Activated naive CD4-positive, alpha-beta T cell treated with anti-CD3 and anti-CD28 coated beads, Interleukin-2, amount 50 U/mL, for 16 hours (primary cell): ENCODE results near the gene GMPPB.
"Not testable (repeated sequence)": the region's sequence is repeated elsewhere in the genome, so short reads cannot be mapped to it uniquely, and the experiment has no call there.

Experiments
- DNase-seq: peaks from one replicate; pipeline ENCODE4 v3.0.0-alpha.2; 2020

GMPPB gene

DNA sequence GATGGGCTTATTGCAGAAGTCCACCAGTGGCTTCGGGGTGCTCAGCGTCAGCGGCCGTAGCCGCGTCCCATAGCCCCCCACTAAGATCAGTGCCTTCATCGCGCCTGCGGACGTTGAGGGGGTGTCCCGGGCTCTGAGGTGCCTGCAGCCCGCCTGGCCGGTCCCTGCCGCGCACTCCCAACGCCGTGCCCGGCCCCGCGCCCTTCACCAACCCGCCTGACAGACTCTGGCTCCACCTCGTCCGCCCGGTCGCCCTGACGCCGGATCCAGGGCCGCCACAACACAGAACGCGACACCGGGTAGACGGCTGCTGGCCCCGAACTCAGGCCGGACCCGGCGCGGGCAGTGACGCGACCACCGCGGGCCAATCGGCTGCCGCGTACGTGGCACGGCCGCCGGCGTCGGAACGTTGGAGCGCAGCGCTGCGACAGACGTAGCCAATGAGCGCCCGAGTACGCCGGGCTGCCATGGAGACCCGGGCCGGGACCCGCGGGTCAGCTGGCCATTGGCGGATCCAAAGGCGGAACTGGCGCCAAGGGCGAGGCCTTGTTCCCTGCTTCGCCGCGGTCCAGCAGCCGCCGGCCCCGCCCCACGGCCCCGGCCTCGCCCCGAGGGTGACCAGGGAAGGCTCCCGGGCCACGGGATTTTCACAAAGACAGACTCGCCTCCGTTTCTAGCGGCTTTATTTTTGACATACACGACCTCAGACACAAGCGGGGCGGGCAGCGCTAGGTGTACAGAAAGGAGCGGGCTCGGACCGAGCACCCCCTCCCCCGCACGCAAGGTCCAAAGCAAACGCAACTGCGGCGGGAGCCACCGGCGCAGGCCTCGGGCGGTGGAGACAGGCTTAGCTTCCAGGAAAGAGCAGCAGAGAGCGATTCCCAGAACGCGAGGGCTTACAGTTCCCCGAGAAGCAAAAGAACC lies at the start of gene GMPPB:
Gene GMPPB, minus strand, starts transcription at position 324 of the 924 bp plus-strand sequence. Its CDS starts 225 bp downstream, at position 99.
- peak; percentile 92 for DNase-seq

DNA sequence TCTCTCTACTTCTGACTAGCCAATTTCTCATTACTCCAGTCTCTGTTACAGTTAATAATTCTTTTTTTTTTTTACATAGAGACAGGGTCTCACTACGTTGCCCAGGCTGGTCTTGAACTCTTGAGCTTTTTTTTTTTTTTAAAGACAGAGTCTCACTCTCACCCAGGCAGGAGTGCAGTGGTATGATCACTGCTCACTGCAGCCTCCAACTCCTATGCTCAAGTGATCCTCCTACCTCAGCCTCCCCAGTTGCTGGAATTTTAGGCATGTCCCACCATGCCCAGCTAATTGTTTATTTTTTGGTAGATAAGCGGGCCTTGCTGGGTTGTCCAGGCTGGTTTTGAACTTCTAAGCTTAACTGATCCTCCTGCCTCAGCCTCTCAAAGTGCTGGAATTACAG lies 49.0 kb upstream of the GMPPB start:
- no peak for DNase-seq

DNA sequence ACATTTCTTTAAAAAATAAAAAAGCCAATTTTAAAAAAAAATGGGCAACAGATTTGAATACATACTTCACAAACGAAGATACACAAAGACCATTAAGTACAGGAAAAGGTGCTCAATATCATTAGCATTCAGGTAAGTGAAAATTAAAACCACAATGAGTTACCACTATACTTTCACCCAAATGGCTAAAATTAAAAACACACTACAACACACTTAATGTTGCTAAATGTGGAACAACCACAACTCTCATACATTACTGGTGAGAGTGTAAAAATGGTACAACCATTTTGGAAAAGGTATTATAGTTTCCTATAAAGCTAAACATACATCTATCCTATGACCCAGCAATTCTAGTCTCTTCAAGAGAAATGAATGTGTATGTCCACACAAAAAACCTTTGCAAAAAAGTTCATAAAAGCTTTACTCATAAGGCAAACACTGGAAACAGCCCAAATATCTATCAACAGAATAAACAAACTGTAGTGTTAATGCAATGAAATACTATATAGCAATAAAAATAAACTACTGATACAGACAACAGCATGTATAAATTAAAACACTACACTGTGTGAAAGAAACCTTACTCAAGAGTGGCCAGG lies 47.7 kb upstream of the GMPPB start:
- DNase-seq = no peak

DNA sequence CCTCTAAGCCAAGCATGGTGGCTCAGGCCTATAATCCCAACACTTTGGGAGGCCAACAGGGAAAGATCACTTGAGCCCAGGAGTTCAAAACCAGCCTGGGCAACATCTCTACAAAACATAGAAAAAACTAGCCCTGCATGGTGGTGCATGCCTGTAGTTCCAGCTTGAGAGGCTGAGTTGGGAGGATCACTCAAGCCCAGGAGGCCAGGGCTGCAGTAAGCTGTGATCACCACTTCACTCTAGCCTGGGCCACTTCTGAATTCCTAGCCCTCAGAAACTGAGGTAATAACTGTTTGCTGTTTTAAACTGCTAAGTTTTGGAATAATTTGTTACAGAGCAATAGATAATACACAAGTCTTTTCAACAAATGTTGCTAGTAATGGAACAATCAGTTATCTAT lies 46.2 kb upstream of the GMPPB start:
- no peak for DNase-seq

DNA sequence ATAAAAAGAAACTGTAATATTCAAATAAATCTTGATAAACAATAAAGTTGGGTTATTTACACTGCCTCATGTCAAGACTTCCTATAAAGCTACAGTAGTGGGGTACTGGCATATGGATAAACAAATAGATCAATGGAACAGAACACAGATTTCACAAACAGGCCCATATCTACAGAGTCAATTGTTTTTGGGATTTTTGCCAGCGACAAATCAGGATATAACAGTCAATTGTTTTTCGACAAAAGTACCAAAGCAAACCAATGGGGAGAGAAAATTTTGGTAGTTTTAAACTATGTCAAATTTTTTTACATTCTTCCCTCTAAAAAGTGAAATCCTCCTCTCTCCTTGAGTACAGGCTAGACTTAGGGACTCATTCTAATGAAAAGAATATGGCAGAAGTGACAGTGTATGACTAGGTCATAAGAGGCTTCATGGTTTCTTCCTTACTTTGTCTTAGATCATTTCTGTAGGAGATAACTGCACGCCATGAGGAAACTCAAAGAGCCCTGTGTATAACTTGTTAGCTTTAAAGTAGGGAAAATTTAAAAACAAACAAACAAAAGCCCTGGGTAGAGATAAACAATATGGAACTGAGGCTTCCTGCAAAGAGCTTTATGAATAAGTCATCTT lies 45.6 kb upstream of the GMPPB start:
- DNase-seq = no peak

DNA sequence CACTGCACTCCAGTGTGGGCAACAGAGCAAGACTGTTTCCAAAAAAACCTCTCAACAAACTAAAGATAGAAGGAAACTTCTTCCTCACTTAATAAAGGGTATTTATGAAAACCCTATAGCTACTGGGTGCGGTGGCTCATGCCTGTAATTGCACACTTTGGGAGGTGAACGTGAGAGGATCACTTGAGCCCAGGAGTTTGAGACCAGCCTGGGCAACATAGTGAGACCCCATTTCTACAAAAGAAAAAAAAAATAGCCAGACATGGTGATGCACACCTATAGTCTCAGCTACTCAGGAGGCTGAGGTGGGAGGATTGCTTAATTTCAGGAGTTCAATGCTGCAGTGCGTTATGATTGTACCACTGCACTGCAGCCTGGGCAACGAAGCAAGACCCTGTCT lies 40.2 kb upstream of the GMPPB start:
- no peak for DNase-seq

DNA sequence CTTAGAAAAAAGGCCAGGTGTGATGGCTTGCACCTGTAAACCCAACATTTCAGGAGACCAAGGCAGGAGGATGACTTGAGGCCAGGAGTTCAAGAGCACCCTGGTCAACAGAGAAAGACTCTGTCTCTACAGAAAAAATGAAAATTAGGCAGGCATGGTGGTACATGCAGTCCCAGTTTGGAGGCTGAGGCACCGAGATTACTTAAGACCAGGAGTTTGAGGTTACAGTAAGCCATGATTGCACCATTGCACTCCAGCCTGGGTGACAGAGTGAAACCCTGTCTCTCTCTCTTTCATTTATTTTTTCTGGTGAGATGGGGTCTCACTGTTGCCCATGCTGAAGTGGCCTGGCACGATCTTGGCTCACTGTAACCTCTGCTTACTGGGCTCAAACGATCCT lies 37.9 kb upstream of the GMPPB start:
- DNase-seq = no peak

DNA sequence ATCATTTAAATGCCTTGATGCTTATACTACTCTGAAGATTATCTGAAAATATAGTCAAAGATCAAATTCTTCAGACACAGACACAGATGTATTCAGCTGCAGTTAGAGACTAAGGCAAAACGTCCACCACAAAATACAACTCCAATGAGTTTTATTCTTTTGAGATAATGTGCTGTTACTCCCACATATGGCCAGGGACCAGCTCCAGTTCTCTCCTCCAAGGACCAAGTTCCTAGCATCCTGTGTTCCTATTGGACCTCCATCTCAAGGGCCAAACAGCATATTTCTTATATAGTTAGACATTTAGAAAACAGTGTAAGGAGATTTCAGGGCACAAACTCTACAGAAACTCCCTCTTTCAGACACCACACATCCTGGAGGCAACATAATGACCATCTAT lies 35.5 kb upstream of the GMPPB start:
- no peak for DNase-seq

DNA sequence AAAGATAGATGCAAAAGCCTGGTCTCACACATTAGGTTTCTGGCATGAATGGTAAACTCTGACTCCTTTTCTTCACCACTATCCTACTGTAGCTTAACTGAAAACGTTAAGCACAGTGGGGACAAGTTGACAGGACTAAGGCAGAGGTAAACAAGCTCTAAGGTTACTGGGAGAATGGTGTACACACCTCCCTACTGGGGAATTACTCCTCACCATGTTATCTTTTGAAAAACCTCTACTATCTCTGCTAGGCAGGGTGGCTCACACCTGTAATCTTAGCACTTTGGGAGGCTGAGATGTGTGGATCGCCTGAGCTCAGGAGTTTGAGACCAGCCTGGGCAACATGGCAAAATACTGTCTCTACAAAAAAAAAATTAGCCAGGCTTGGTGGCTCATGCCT lies 33.4 kb upstream of the GMPPB start:
- DNase-seq = no peak

DNA sequence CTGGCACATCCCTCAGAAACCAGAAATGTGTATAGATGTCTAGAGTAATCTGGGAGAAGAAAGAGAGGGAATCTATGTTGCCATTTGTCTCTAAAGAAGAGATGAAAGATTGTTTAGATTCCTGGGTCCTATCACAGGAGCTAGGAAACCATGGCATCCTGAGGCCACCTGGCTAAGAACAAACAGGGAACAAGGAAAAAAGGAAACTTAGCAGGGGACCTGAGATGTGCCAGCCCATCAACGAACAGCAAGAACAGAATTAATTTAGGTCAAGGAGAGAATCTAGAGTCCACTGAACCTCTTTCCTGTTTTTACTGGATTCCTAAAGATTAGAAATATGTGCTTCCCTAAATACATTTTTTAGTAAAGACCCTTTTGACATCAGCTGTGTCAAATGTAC lies 32.3 kb upstream of the GMPPB start:
- DNase-seq = no peak

DNA sequence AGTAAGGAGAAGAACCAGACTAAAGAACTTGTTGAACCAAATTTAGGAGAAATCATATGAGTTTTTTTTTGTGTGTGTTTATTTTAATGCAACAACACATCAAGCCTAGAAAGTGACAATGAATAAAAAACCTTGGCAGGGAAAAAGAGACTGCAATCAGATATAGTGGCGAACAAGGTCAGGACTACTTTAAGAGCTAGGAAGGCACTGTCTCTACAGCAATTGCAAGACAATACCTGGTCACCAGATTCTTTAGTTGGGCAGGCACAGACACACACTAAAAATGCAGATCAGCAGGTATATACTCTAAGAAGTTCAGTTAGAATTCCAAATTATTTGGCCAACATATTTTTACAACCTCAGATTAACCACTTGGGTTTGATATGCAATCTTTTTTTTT lies 30.8 kb upstream of the GMPPB start:
- no peak for DNase-seq

DNA sequence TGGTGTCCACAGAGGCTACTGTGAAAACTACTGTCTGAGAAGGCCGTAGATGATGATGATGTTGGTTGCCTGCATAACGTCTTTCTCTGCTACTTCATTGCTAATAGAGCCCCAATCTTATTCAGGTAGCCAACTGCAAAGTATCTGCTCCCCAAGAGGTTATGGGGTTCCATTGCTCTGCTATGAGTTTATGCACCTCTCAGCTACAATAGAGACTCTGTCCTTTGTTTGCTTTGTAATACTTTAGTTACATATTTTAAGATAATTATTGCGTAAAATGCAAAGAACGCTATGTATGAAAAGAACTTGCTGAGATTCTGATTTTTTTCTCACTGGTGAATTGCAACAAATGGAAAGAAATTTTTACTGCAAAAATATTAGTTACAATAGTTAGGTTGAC lies 27.8 kb upstream of the GMPPB start:
- no peak for DNase-seq

DNA sequence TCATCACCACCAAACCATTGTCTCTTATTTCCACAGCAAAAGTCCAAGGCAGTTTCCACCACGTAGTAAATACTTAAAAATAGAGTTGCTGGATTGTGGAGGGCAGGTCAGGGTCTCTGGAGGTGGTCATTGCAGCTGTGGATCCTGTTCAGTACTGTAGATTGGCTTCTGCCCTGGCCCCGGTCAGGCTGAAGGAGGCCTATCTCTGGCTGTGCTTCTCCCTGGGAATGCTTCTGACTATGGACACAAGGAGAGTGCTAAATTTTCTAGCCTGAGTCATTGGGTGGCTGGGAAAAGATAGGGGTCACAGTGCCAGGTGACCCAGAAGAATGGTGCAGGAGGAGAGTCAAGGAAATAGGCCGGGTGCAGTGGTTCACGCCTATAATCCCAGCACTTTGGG lies 26.3 kb upstream of the GMPPB start:
- no peak for DNase-seq

DNA sequence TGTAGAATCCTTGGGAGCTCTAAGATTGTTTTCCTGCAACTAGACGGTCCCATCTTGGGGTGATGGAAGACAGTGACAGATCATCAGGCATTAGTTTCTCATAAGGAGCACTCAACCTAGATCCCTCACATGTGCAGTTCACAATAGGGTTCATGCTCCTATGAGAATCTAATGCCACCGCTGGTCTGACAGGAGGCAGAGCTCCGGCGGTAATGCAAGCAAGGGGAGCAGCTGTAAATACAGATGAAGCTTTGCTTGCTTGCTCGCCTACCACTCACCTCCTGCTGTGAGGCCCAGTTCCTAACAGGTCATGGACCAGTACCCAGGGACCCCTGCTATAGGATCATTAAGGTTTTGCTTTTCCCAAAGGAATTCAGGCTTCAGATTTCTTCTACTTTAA lies 25.1 kb upstream of the GMPPB start:
- DNase-seq = not testable (repeated sequence)

DNA sequence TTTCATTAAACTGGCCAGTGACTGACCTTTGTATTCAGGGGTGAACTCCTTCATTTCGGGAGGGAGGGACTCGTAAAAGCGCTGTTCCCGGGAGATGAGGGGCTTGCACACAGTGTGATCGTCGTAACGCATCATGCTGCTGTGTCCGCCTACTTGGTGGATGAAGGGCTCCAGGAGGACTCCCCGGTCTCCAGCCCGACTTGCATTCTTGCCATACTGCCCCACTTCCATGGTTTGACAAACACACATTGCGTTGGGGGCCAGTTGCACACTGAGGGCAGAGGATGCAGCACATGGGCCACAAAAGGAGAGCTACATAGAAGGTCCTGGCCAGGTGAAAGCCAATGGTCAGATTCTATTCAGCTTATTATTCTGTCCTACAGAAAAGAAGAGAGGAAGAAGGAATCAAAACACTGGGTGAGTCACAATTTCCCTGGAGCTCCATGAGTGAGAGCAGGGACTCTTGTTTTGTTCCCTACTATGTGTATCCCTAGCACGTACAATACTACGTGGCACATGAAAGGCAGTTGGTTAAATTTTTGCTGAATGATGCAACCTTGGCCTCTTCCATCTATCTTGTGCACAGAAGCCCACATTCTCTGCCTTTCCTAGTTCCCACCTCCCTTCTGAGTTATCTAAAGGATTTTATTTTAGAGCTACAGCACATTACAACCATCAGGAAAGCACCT lies 24.2 kb upstream of the GMPPB start:
- DNase-seq = no peak

DNA sequence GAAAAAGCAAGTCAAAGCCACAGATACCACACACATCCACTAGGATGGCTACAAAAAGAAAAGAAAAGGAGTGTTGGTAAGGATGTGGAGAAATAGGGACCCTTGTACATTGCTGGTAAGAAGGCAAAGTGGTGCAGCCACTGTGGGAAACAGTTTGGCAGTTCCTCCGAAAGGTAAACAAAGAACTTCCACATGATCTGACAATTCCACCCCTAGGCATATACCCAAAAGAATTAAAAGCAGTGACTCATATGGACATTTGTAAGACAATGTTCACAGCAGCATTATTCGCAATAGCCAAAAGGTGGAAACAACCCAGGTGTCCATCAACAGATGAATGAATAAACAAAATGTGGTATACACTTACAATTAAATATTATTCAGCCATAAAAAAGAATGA lies 22.2 kb upstream of the GMPPB start:
- no peak for DNase-seq

DNA sequence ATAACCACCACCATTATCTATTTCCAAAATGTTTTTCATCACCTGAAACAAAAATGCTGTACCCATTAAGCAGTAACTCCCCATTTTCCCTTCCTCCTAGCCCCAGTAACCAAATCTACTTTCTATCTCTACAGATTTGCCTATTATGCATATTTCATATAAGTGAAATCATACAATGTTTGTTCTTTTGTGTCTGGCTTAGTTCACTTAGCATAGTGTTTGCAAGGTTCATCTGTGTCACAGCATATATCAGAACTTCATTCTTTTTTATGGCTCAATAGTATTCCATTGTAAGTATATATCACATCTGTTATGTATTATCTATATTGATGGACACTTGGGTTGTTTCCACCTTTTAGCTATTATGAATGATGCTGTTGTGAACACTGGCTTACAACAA lies 16.7 kb upstream of the GMPPB start:
- no peak for DNase-seq

DNA sequence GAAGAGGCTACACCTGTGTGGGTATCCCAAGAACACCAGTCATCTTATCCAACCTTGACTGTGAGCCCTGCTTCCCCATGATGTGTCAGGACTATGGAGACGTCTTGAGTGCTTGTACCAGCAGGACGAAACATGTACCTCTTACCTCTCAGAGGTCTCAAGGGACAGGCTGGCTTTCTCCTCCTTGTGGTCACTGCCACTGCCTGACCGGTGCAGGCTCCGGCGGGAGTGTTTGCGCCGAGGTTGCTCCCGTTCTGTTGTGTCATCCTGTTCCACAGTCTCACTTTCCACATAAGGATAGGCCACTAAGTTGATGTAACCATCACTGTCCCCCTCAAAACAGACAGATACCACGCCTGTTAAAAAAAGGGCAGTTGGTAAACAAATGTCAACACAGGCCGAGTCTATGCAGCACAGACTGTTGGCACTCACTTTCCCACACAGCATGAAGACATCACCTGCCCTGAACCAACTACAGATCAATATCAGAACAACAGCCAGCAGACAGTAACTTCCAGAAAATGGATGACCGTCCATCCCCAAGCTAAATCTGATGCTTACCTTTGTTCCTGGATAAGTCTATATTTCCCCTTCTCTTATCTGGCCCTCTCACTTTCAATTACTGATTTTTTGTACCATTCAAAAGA lies 14.4 kb upstream of the GMPPB start:
- DNase-seq = no peak

DNA sequence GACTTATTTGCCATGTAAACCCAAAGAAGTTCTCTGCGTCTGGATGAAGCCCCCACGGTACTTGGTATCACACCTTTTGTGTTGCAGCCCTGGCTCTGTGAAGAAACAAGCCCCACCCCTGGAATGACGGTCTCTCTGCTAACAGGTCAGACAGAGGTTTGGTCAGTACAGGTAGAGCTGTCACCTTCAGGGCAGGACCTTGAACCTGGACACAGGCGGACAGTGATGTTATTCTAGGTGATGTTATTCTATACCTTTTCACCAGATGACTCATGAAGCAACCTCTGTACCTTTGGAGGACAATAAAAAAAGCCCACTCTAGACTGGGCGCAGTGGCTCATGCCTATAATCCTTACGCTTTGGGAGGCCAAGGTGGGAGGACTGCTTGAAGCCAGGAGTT lies 11.0 kb upstream of the GMPPB start:
- DNase-seq = no peak

DNA sequence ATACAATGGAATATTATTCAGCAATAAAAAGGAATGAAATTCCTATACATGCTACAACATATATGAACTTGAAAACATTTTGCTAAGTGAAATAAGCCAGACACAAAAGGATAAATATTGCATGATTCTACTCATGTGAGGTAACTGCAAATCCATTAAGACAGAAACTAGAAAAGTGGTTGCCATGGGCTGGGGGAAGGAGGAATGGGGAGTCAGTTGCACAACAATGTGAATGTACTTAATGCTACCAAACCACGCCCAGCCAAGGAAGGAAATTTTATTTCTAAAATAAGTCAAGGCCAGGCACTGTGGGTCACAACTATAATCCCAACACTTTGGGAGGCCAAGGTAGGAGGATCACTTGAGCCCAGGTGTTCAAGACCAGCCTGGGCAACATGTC lies 9.8 kb upstream of the GMPPB start:
- DNase-seq = no peak

DNA sequence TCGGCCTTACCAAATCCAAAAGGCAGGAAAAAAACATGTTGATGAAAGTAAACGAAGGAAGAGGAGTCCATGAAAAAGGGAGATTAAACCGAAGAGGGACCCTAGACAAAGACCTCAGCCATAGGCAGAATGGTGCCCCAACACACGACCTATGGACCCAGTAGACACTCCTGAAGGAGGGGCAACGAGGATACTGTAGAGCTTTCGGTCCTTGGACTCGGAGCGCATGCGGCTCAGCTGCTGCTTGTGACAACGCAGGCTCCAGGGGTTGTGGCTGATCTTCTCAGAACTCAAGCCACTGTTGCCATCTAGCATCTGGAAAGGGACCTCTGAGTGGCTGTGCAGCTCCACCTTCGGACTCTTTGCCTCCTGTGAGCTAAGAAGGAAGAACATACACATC lies 8.8 kb upstream of the GMPPB start:
- DNase-seq = no peak

DNA sequence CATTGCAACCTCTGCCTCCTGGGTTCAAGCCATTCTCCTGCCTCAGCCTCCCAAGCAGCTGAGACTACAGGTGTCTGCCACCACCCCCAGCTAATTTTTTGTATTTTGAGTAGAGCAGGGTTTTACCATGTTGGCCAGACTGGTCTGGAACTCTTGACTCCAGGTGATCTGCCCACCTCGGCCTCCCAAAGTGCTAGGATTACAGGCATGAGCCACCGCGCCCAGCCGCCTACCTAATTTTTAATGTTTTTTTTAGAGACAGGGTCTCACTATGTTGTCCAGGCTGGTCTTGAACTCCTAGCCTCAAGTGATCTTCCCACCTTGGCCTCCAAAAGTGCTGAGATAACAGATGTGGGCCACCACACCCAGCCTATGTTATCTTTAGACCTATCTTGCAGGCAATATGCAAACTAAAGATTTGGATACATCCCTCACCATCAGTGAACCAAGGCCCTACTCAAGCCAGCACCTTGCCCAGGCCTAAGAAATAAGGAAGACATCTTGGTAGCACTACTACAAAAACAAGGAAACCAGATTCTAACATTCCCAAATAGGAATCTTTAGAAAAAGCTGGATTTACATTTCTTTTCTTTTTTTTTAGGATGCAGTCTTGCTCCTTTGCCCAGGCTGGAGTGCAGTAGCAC lies 6.3 kb upstream of the GMPPB start:
- DNase-seq = no peak
